ENCODE results near the gene NEK9.

GRCh38 chr14:75123991-75124390 lies 2.9 kb downstream of the NEK9 start:
- TF ChIP-seq, protein P1, sequence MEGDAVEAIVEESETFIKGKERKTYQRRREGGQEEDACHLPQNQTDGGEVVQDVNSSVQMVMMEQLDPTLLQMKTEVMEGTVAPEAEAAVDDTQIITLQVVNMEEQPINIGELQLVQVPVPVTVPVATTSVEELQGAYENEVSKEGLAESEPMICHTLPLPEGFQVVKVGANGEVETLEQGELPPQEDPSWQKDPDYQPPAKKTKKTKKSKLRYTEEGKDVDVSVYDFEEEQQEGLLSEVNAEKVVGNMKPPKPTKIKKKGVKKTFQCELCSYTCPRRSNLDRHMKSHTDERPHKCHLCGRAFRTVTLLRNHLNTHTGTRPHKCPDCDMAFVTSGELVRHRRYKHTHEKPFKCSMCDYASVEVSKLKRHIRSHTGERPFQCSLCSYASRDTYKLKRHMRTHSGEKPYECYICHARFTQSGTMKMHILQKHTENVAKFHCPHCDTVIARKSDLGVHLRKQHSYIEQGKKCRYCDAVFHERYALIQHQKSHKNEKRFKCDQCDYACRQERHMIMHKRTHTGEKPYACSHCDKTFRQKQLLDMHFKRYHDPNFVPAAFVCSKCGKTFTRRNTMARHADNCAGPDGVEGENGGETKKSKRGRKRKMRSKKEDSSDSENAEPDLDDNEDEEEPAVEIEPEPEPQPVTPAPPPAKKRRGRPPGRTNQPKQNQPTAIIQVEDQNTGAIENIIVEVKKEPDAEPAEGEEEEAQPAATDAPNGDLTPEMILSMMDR (IDR thresholded peaks at IDR 0.05; ENCODE audit: poor library complexity, severe bottlenecking) = no peak
- TF ChIP-seq, protein P2, sequence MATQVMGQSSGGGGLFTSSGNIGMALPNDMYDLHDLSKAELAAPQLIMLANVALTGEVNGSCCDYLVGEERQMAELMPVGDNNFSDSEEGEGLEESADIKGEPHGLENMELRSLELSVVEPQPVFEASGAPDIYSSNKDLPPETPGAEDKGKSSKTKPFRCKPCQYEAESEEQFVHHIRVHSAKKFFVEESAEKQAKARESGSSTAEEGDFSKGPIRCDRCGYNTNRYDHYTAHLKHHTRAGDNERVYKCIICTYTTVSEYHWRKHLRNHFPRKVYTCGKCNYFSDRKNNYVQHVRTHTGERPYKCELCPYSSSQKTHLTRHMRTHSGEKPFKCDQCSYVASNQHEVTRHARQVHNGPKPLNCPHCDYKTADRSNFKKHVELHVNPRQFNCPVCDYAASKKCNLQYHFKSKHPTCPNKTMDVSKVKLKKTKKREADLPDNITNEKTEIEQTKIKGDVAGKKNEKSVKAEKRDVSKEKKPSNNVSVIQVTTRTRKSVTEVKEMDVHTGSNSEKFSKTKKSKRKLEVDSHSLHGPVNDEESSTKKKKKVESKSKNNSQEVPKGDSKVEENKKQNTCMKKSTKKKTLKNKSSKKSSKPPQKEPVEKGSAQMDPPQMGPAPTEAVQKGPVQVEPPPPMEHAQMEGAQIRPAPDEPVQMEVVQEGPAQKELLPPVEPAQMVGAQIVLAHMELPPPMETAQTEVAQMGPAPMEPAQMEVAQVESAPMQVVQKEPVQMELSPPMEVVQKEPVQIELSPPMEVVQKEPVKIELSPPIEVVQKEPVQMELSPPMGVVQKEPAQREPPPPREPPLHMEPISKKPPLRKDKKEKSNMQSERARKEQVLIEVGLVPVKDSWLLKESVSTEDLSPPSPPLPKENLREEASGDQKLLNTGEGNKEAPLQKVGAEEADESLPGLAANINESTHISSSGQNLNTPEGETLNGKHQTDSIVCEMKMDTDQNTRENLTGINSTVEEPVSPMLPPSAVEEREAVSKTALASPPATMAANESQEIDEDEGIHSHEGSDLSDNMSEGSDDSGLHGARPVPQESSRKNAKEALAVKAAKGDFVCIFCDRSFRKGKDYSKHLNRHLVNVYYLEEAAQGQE (IDR thresholded peaks at IDR 0.05; ENCODE audit: borderline replicate concordance) = no peak
- TF ChIP-seq SMC3 (conservative IDR thresholded peaks at IDR 0.05; ENCODE audit: poor library complexity) = no peak
- no peak for TF ChIP-seq TAF1 (IDR thresholded peaks at IDR 0.05; ENCODE audit: low read depth)
- no peak for TF ChIP-seq RAD21 (conservative IDR thresholded peaks at IDR 0.05)

Data from neural cell (in vitro differentiated cells).